HepG2 (cell line): ENCODE measurements around the gene CENPB. TPM values are rescaled to one million over a fixed set of nuclear protein-coding genes. Genes with fewer than 3 reads are reported as not detected.

Experiments used
- EP300 ChIP-seq, 3 experiments: sonication (generic) in 1 of 3; formaldehyde crosslinking in 1 of 3; IDR thresholded peaks; 2 replicates each; pipeline versions ENCODE4 v1.5.1 to v1.6.1; 2011 to 2020; ENCODE audit warnings: low read depth in 2 of 3, low read length in 2 of 3, borderline replicate concordance in 1 of 3, improper control_type of control experiment in 1 of 3, mild to moderate bottlenecking in 1 of 3, missing genetic modification reagents in 1 of 3, moderate library complexity in 1 of 3
- FOXO4 ChIP-seq: sonication (generic); formaldehyde crosslinking; conservative IDR thresholded peaks from 2 replicates; pipeline ENCODE4 v1.8.1; 2023; ENCODE audit warnings: missing genetic modification reagents
- HHEX ChIP-seq: IDR thresholded peaks from 2 replicates; pipeline ENCODE4 v1.6.1; 2016; ENCODE audit warnings: control low read depth
- MYNN ChIP-seq: sonication (generic); formaldehyde crosslinking; IDR thresholded peaks from 2 replicates; pipeline ENCODE4 v1.4.0; 2020; ENCODE audit warnings: mild to moderate bottlenecking, low read depth, missing genetic modification reagents
- PBX2 ChIP-seq: IDR thresholded peaks from 2 replicates; pipeline ENCODE4 v1.6.1; 2016; ENCODE audit warnings: control low read depth
- RBM39 ChIP-seq: fragments of 200-400 bp; formaldehyde crosslinking; IDR thresholded peaks from one replicate; pipeline ENCODE4 v1.6.1; 2018; ENCODE audit warnings: antibody characterized with exemption, mild to moderate bottlenecking, low read depth, low read length; ENCODE audit not compliant: poor library complexity, severe bottlenecking
- SAFB2 ChIP-seq: sonication (generic); formaldehyde crosslinking; IDR thresholded peaks from 2 replicates; pipeline ENCODE4 v1.5.1; 2020; ENCODE audit warnings: missing genetic modification reagents, low read depth, mild to moderate bottlenecking, borderline replicate concordance
- SMAD1 ChIP-seq: sonication (generic); formaldehyde crosslinking; IDR thresholded peaks from 2 replicates; pipeline ENCODE4 v1.4.0; 2020; ENCODE audit warnings: missing genetic modification reagents, low read depth, mild to moderate bottlenecking, borderline replicate concordance
- STAG1 ChIP-seq: sonication (generic); formaldehyde crosslinking; IDR thresholded peaks from 2 replicates; pipeline ENCODE4 v1.4.0; 2020; ENCODE audit warnings: missing genetic modification reagents
- ZFP90 ChIP-seq: sonication (generic); formaldehyde crosslinking; IDR thresholded peaks from 2 replicates; pipeline ENCODE4 v1.8.0; 2022; ENCODE audit warnings: missing genetic modification reagents, mild to moderate bottlenecking, inconsistent platforms, borderline replicate concordance
- ZHX2 ChIP-seq, 2 experiments: sonication (generic) in 1 of 2; formaldehyde crosslinking in 1 of 2; IDR thresholded peaks; 2 replicates each; pipeline versions ENCODE4 v1.6.1 to v1.9.0; 2014 to 2022; ENCODE audit warnings: antibody characterized with exemption in 1 of 2, borderline replicate concordance in 1 of 2, inconsistent platforms in 1 of 2, low read depth in 1 of 2, missing genetic modification reagents in 1 of 2
- ZNF510 ChIP-seq: sonication (generic); formaldehyde crosslinking; IDR thresholded peaks from 2 replicates; pipeline ENCODE4 v1.4.0; 2020; ENCODE audit warnings: low read depth, mild to moderate bottlenecking, missing genetic modification reagents
- ZNF614 ChIP-seq: IDR thresholded peaks from 2 replicates; pipeline ENCODE4 v1.6.1; 2018; ENCODE audit warnings: missing biosample characterization, missing genetic modification reagents, inconsistent platforms, borderline replicate concordance
- ZNF782 ChIP-seq: sonication (generic); formaldehyde crosslinking; IDR thresholded peaks from 2 replicates; pipeline ENCODE4 v1.4.0; 2020; ENCODE audit warnings: missing genetic modification reagents, mild to moderate bottlenecking, borderline replicate concordance
- polyA plus RNA-seq, 8 experiments: library from polyadenylated mRNA; depleted of rRNA in 3 of 8; stranded (reverse) in 7 of 8; unstranded in 1 of 8; fragments of >200 nt; fragmentation: Illumina TruSeq in 4 of 8; extraction: Trizol in 4 of 8; gene quantifications; 2 replicates each; pipeline versions ENCODE4 v1.2.1 to v1.2.3, GENCODE V29; 2011 to 2016; ENCODE audit warnings: low read depth in 4 of 8, missing spikeins in 1 of 8, mixed read lengths in 1 of 8; ENCODE audit not compliant: insufficient read depth in 1 of 8
- total RNA-seq, 5 experiments: library from RNA; depleted of rRNA; stranded (reverse); fragments of >200 nt; fragmentation: Illumina TruSeq; extraction: Trizol; gene quantifications; 2 replicates each; pipeline ENCODE4 v1.2.3, GENCODE V29; 2016; ENCODE audit warnings: low read depth in 1 of 5

The CENPB gene
- total and polyA plus RNA-seq, 2 of the 13 experiments (the other 11 are each of a cell fraction or from before 2014, with no cell fraction given): 10.4 to 54.5 TPM

DNA sequence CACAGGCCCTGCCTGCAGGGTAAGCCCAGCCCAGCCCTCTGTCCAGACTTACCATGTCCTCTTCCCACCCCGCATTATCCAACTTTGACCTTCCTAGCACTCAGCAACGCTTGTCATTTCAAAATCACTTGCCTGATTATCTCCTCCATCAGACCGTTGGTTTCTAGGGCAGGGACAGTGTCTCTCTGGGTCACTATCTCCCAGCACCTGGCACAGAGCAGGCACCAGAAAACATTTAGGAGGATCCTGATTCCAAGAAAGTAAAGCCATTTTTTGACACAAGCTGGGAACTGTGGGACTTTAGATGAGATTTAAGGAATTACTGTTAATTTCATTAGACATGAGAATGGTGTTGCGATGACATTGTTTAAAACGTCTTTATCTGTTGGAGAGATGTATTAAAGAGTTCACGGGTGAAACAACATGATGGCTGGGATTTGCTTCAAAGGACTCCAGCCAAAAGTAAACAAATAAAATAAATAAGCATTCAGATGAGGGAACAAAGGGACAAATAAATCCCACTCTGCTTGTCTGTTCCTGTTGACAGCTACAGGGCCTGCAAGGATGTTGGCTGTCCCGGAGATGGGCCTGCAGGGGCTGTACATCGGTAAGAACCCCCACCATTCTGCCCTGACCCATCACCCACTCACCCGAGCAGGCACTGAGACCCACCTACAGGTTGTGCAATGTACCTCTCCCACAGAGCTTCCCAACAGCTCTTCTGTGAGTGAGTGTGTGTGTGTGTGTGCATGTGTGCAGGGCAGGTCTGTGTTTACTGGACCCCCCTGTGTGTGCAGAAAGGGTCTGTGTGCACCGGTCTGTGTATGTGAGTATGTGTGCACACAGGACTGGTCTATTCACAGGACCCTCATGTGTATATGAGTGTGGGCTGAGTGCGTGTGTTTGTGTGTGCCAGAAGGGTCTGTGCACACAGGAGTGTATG lies 48.2 kb downstream of the CENPB start (continued):
- TF ChIP-seq ZHX2 (IDR thresholded peaks at IDR 0.05; ENCODE audit: low read depth): 0 out of 2 replicates have a peak, but pooled peaks have one; percentile 55
- no peak for TF ChIP-seq ZHX2 (CRISPR knock-in tag; IDR thresholded peaks at IDR 0.05; ENCODE audit: borderline replicate concordance)
- TF ChIP-seq ZNF510: no peak
- no peak for TF ChIP-seq ZNF782 (CRISPR knock-in tag)
- TF ChIP-seq SMAD1 (CRISPR knock-in tag): 0 out of 2 replicates have a peak, but pooled peaks have one; percentile 27
- no peak for TF ChIP-seq SAFB2
- TF ChIP-seq ZNF614: peak; percentile 55; the same call in 1 of the 2 replicates
- TF ChIP-seq PBX2 (CRISPR knock-in tag): no peak
- TF ChIP-seq FOXO4 (CRISPR knock-in tag): no peak
- TF ChIP-seq RBM39: no peak
- no peak for TF ChIP-seq EP300 (IDR thresholded peaks at IDR 0.05; ENCODE audit: low read depth in 2 of 2, low read length in 2 of 2)
- 0 out of 2 replicates have a peak, but pooled peaks have one; percentile 17 for TF ChIP-seq EP300 (CRISPR knock-in tag; IDR thresholded peaks at IDR 0.05; ENCODE audit: borderline replicate concordance)
- no peak for TF ChIP-seq STAG1
- TF ChIP-seq ZFP90 (CRISPR knock-in tag): no peak
- no peak for TF ChIP-seq MYNN (CRISPR knock-in tag)
- no peak for TF ChIP-seq HHEX (CRISPR knock-in tag)
